HG02678 (cell line): ENCODE measurements around the gene ACTRT2.

ENCODE experiments used
- ATAC-seq: cut with Tn5 transposase; IDR thresholded peaks from one replicate; pipeline ENCODE4 v1.9.1; 2021; ENCODE audit warnings: mild to moderate bottlenecking, moderate library complexity; ENCODE audit not compliant: unreplicated experiment

The ACTRT2 gene

GRCh38 chr1:3001471-3002348 lies 19.6 kb upstream of the ACTRT2 start:
- no peak for ATAC-seq

- ATAC-seq: no peak
Measured at GRCh38 chr1:3002349-3003038, 18.8 kb upstream of the ACTRT2 start.

GRCh38 chr1:3003039-3003940 lies 18.0 kb upstream of the ACTRT2 start:
- ATAC-seq: no peak

- ATAC-seq: no peak
Measured at GRCh38 chr1:3003941-3004270, 17.4 kb upstream of the ACTRT2 start.

GRCh38 chr1:3004285-3005205 lies 16.7 kb upstream of the ACTRT2 start:
- no peak for ATAC-seq

- ATAC-seq: no peak
Measured at GRCh38 chr1:3005771-3006170, 15.5 kb upstream of the ACTRT2 start.

GRCh38 chr1:3007298-3008147 lies 13.7 kb upstream of the ACTRT2 start:
- ATAC-seq: no peak

- no peak for ATAC-seq
Measured at GRCh38 chr1:3009021-3009420, 12.2 kb upstream of the ACTRT2 start.

GRCh38 chr1:3009556-3009955 lies 11.7 kb upstream of the ACTRT2 start:
- ATAC-seq: no peak

GRCh38 chr1:3011127-3011526 lies 10.1 kb upstream of the ACTRT2 start:
- no peak for ATAC-seq

GRCh38 chr1:3011631-3012455 lies 9.4 kb upstream of the ACTRT2 start:
- no peak for ATAC-seq

GRCh38 chr1:3012456-3013291 lies 8.6 kb upstream of the ACTRT2 start:
- ATAC-seq: no peak

GRCh38 chr1:3013371-3014049 lies 7.8 kb upstream of the ACTRT2 start:
- no peak for ATAC-seq

- no peak for ATAC-seq
Measured at GRCh38 chr1:3014050-3014440, 7.2 kb upstream of the ACTRT2 start.

GRCh38 chr1:3014443-3015268 lies 6.6 kb upstream of the ACTRT2 start:
- ATAC-seq: no peak

- ATAC-seq: no peak
Measured at GRCh38 chr1:3015269-3015635, 6.0 kb upstream of the ACTRT2 start.
